GM12891 (cell line): ENCODE measurements around the gene SMAD3.

ENCODE experiments used
- PAX5 ChIP-seq: IDR thresholded peaks from 2 replicates; pipeline ENCODE4 v1.6.1; 2011; ENCODE audit warnings: low read length, moderate library complexity, mild to moderate bottlenecking; ENCODE audit not compliant: insufficient read depth, severe bottlenecking
- POLR2A ChIP-seq: IDR thresholded peaks from 2 replicates; pipeline ENCODE4 v1.6.1; 2011; ENCODE audit warnings: low read depth, low read length, control low read depth

GRCh38 chr15:67105991-67106763, 40.8 kb downstream of the SMAD3 start:
- TF ChIP-seq POLR2A (no peak), PAX5 (no peak)
